MCF 10A (cell line): ENCODE data around the gene GAL3ST3. TPM values are rescaled to one million over a fixed set of nuclear protein-coding genes. Genes with fewer than 3 reads are reported as not detected.

ENCODE experiments used
- BruUV-seq: library from RNA; stranded (reverse); fragments of 400-500 nt; replicated peaks from 2 replicates; lab custom pipeline; 2021; lab: Mats Ljungman, UMichigan
- CTCF ChIA-PET: fragments of 300-600 bp; sonication (Branson Sonifier 250); formaldehyde crosslinking; extraction: SDS; loops from one replicate; lab custom pipeline; 2021; ENCODE audit warnings: antibody characterized with exemption, inconsistent platforms; lab: Yijun Ruan, JAX
- POLR2A ChIA-PET: fragments of 300-600, 350-650 bp; sonication (Branson Sonifier 250); formaldehyde crosslinking; extraction: SDS; loops from one replicate; lab custom pipeline; 2020; ENCODE audit warnings: antibody characterized with exemption, inconsistent platforms; lab: Yijun Ruan, JAX
- DNase-seq: peaks from one replicate; pipeline ENCODE4 v3.0.0-alpha.2; 2018; ENCODE audit not compliant: unreplicated experiment
- H3K27ac Mint-ChIP-seq: one replicate; pipeline ENCODE4 v1.8.0; 2022; ENCODE audit warnings: mild to moderate bottlenecking, low read depth, mixed read lengths; ENCODE audit not compliant: unreplicated experiment
- H3K27me3 Mint-ChIP-seq: one replicate; pipeline ENCODE4 v1.8.0; 2022; ENCODE audit warnings: mixed read lengths; ENCODE audit not compliant: insufficient read depth, unreplicated experiment
- H3K36me3 Mint-ChIP-seq: one replicate; pipeline ENCODE4 v1.8.0; 2022; ENCODE audit warnings: mild to moderate bottlenecking, moderate library complexity, mixed read lengths; ENCODE audit not compliant: insufficient read depth, unreplicated experiment
- H3K4me1 Mint-ChIP-seq: one replicate; pipeline ENCODE4 v1.8.0; 2022; ENCODE audit warnings: mixed read lengths; ENCODE audit not compliant: insufficient read depth, unreplicated experiment
- H3K4me3 Mint-ChIP-seq: one replicate; pipeline ENCODE4 v1.8.0; 2022; ENCODE audit warnings: mild to moderate bottlenecking, moderate library complexity, mixed read lengths; ENCODE audit not compliant: unreplicated experiment
- H3K9me3 Mint-ChIP-seq: one replicate; pipeline ENCODE4 v1.8.0; 2022; ENCODE audit warnings: mixed read lengths; ENCODE audit not compliant: unreplicated experiment
- CTCF ChIP-seq: fragments of 200-600 bp; IDR thresholded peaks from one replicate; pipeline ENCODE4 v1.8.0; 2022; ENCODE audit warnings: antibody characterized with exemption, mild to moderate bottlenecking; ENCODE audit not compliant: unreplicated experiment
- intact Hi-C: fragments of 100-400 bp; cut with micrococcal nuclease; formaldehyde crosslinking; loops from 2 replicates; pipeline ENCODE4 v1.14.1; 2022
- total RNA-seq: library from RNA; stranded (reverse); gene quantifications from 2 replicates; pipeline ENCODE4 v1.2.3, GENCODE V29; 2022

The GAL3ST3 gene
- total RNA-seq, 1 experiment from 2014 or later = not detected

- Mint-ChIP-seq H3K9me3 (no peaks in the 10 kb centered on the region), H3K27ac (no peak overlapping the region), H3K36me3 (peaks cover 66% of the 10 kb centered on the region), H3K4me3 (no peak overlapping the region), H3K4me1 (peaks cover 5% of the 10 kb centered on the region), H3K27me3 (no peaks in the 10 kb centered on the region)
- TF ChIP-seq CTCF = no peak
- DNase-seq = no peak
- CTCF ChIA-PET = interaction anchor here (0.5 to 6.1 kb wide), 6 partner anchors 10 to 67 kb away, joined by 3 to 75 read pairs (median 4); no protein-coding TSS in a partner anchor
- POLR2A ChIA-PET = interaction anchor here (0.5 to 6.5 kb wide), 4 partner anchors 15 to 376 kb away, joined by 3 to 69 read pairs (median 4); partner anchors contain the start of gene PACS1
- no TSS peak for BruUV-seq
- intact Hi-C loops = loop anchor here (10.0 kb wide), 1 partner anchor 50 kb away; the partner anchor contains the start of genes BANF1 and EIF1AD
These were observed 6.1 kb upstream of the GAL3ST3 start for GRCh38 chr11:66055021-66055420.

- Mint-ChIP-seq H3K27ac (peak overlapping the region; percentile 91), H3K4me1 (peaks cover 5% of the 10 kb centered on the region), H3K4me3 (peak overlapping the region; percentile 97), H3K27me3 (no peaks in the 10 kb centered on the region), H3K36me3 (peaks cover 44% of the 10 kb centered on the region), H3K9me3 (no peaks in the 10 kb centered on the region)
- BruUV-seq = no TSS peak
- TF ChIP-seq CTCF = no peak
- ChIA-PET POLR2A (interaction anchor here (0.6 to 6.5 kb wide), 29 partner anchors 8 to 633 kb away, joined by 3 to 69 read pairs (median 4); partner anchors contain the start of genes BANF1, CCDC85B, CFL1 and EIF1AD), CTCF (interaction anchor here (0.6 to 6.1 kb wide), 7 partner anchors 11 to 378 kb away, joined by 3 to 75 read pairs (median 4); no protein-coding TSS in a partner anchor)
- intact Hi-C loops = loop anchor here (10.0 kb wide), 1 partner anchor 48 kb away; the partner anchor contains the start of genes BANF1 and EIF1AD
- no peak for DNase-seq
These were observed 3.7 kb upstream of the GAL3ST3 start for GRCh38 chr11:66052664-66052982.

- no peak for TF ChIP-seq CTCF
- ChIA-PET POLR2A (interaction anchor here (0.6 to 6.5 kb wide), 37 partner anchors 8 to 1990 kb away, joined by 3 to 69 read pairs (median 4); partner anchors contain the start of genes BANF1, CCDC85B, CFL1 and EIF1AD), CTCF (interaction anchor here (0.5 to 6.1 kb wide), 8 partner anchors 14 to 379 kb away, joined by 3 to 75 read pairs (median 4); no protein-coding TSS in a partner anchor)
- H3K27ac Mint-ChIP-seq = peak within 1 kb of the TSS; percentile 91
- H3K36me3 Mint-ChIP-seq = peaks cover 38% of the 10 kb centered on the region
- peak; percentile 98 for DNase-seq
- peak within 1 kb of the TSS; percentile 97 for H3K4me3 Mint-ChIP-seq
- BruUV-seq = no TSS peak
- H3K4me1 Mint-ChIP-seq = peaks cover 5% of the 10 kb centered on the region
- intact Hi-C loops = loop anchor here (10.0 kb wide), 1 partner anchor 47 kb away; the partner anchor contains the start of genes BANF1 and EIF1AD
- no peaks in the 10 kb centered on the region for H3K27me3 Mint-ChIP-seq
- H3K9me3 Mint-ChIP-seq = no peaks in the 10 kb centered on the region
These were observed 3.1 kb upstream of the GAL3ST3 start, which contains the start of gene SF3B2 for GRCh38 chr11:66051766-66052663. Gene SF3B2, plus strand, starts transcription at chr11:66052364. Its CDS starts 21 bp downstream, at chr11:66052385.
